Fibroblast of villous mesenchyme (primary cell): ENCODE measurements around the gene MAPKAPK2. TPM values are rescaled to one million over a fixed set of nuclear protein-coding genes. Genes with fewer than 3 reads are reported as not detected.

Source experiments
- DNase-seq: peaks from one replicate; pipeline ENCODE4 v3.0.0-alpha.2; 2010; ENCODE audit warnings: low read depth
- H3K4me3 ChIP-seq: 2 replicates; pipeline ENCODE4 v1.5.1; 2011; ENCODE audit warnings: low read depth, mild to moderate bottlenecking, low read length
- total RNA-seq: library from RNA; depleted of rRNA; stranded (reverse); fragments of >200 nt; gene quantifications from 2 replicates; pipeline ENCODE4 v1.2.3, GENCODE V29; 2012
- TF ChIP-seq, protein P1 (sequence below): IDR thresholded peaks from 2 replicates; pipeline ENCODE4 v1.5.1; 2012; ENCODE audit warnings: low read depth, mild to moderate bottlenecking, low read length; ENCODE audit not compliant: insufficient read depth

MAPKAPK2 gene
- total RNA-seq, 1 donor, result 45.3 TPM

GRCh38 chr1:206680279-206680678 lies 4.4 kb upstream of the MAPKAPK2 start:
- no peak overlapping the region for H3K4me3 ChIP-seq
- TF ChIP-seq, protein P1, sequence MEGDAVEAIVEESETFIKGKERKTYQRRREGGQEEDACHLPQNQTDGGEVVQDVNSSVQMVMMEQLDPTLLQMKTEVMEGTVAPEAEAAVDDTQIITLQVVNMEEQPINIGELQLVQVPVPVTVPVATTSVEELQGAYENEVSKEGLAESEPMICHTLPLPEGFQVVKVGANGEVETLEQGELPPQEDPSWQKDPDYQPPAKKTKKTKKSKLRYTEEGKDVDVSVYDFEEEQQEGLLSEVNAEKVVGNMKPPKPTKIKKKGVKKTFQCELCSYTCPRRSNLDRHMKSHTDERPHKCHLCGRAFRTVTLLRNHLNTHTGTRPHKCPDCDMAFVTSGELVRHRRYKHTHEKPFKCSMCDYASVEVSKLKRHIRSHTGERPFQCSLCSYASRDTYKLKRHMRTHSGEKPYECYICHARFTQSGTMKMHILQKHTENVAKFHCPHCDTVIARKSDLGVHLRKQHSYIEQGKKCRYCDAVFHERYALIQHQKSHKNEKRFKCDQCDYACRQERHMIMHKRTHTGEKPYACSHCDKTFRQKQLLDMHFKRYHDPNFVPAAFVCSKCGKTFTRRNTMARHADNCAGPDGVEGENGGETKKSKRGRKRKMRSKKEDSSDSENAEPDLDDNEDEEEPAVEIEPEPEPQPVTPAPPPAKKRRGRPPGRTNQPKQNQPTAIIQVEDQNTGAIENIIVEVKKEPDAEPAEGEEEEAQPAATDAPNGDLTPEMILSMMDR, result no peak
- DNase-seq, result no peak

DNA sequence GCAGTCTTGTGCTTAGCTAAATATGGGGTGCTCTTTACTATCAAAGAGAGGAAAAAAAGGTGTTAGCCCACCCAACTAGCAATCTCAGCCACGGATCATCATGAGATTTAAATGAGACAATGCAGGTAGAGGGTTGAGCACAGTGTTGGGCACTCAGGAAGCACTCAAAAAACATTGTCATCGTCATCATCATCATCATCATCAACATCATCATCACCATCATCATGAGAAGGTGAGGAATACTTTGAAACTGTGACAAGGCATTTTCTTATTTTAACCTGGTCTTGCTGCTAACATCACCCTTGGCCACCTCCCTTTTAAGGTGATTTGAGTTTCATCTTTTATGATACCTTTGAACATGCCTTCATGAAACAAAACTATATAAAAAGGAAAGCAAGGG lies 3.3 kb upstream of the MAPKAPK2 start:
- H3K4me3 ChIP-seq, result no peak overlapping the region
- TF ChIP-seq, protein P1, result no peak
- no peak for DNase-seq

DNA sequence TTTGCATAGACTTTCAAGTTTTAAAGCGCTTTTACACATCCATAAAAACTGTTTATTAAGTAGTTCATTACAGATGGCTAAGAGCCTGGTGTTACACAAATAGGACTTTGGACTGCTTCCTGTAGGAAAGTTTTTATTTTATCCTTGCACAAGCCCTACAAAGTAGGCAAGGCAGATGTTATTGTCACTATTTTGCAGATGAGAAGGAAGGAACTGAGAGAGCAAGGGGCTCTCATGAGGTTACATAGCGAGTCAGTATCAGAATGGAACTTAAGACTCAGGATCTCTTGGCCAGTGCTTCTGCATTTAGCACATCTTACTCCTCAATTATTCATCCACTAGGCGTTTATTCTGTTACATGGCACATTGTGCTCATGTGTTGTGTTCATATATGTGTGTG lies 2.6 kb upstream of the MAPKAPK2 start:
- TF ChIP-seq, protein P1, result no peak
- no peak overlapping the region for H3K4me3 ChIP-seq
- DNase-seq, result peak; percentile 45

DNA sequence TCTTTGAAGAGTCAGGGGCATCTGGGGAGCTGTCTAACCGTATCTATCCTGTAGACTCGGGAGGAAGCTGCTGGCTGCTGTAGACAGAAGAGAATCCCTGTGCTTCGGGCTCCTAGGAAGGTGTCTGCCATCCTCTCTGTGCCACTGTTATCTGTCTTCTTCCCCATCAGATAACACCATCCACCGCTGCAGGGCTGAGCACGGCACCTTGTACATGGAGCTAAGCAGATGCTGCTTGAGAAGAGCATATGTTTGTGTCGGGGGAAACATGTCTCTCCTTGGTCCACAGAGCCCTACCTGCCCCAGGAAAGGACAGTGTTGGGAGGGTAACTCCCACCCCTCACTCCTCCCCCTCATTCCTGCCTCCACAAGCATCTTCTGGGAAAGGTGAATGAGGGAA lies 1.4 kb upstream of the MAPKAPK2 start:
- TF ChIP-seq, protein P1, result no peak
- no peak overlapping the region for H3K4me3 ChIP-seq
- DNase-seq, result no peak

DNA sequence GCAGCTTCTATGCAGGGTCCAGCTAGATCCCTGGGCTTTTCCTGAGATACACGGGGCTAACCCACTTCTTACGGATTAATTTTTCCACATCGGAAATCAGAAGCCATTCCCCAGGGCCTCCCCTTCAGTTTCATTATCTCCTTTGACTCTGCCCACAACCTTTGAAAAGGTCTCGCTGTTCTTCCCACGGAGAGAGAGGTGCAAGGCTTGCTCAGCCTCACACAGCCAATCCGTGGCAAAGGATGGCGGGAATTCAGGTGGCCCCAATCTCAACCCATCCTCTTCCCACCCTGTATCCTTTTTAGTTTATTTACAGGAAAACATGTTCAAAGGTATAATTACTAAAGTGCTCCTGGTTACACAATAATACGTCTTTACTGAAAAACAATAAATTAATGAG lies 702 bp upstream of the MAPKAPK2 start:
- H3K4me3 ChIP-seq, result peak overlapping the region; percentile 63
- TF ChIP-seq, protein P1, result no peak

GRCh38 chr1:206685334-206685768 lies 646 bp downstream of the MAPKAPK2 start:
- TF ChIP-seq, protein P1, result no peak
- H3K4me3 ChIP-seq, result peak overlapping the region; percentile 88
- no peak for DNase-seq

More for the DNA sequence above, 702 bp upstream of the MAPKAPK2 start:
- no peak for DNase-seq

GRCh38 chr1:206685769-206686477 lies 1.2 kb downstream of the MAPKAPK2 start:
- peak overlapping the region; percentile 88 for H3K4me3 ChIP-seq
- TF ChIP-seq, protein P1, result no peak
- DNase-seq, result peak; percentile 83
